A549 (cell line): ENCODE data around the gene ATF5. TPM values are rescaled to one million over a fixed set of nuclear protein-coding genes. Genes with fewer than 3 reads are reported as not detected.

Experiments
- ATAC-seq, 2 experiments: fragments of 200-7000 bp in 1 of 2; fragments of >200 bp in 1 of 2; cut with Nextera tagmentation in 1 of 2; cut with Tn5 transposase in 1 of 2; 3 replicates each; pipeline versions ENCODE4 v1.8.0 to v1.9.1; 2018 to 2020; ENCODE audit warnings: mild to moderate bottlenecking in 1 of 2, moderate library complexity in 1 of 2
- CTCF ChIA-PET: fragments of 300-600 bp; sonication (Branson Sonifier 250); formaldehyde crosslinking; extraction: SDS; loops from one replicate; lab custom pipeline; 2021; ENCODE audit warnings: antibody characterized with exemption, inconsistent platforms; lab: Yijun Ruan, JAX
- POLR2A ChIA-PET: fragments of 350-600 bp; formaldehyde crosslinking; extraction: SDS; loops from one replicate; lab custom pipeline; 2021; ENCODE audit warnings: antibody characterized with exemption, inconsistent platforms; lab: Yijun Ruan, JAX
- DNase-seq, 2 experiments: peaks; one replicate each; pipeline versions ENCODE4 v3.0.0 to v3.0.0-alpha.2; 2011 to 2016; ENCODE audit warnings: low read depth in 1 of 2, low spot score in 1 of 2
- FAIRE-seq: peaks from 2 replicates; lab custom pipeline; 2011; peaks lifted over from hg19 to GRCh38; lab: Jason Lieb, UNC
- H3K27ac ChIP-seq, 2 experiments: fragments of >200 bp; sonication (Bioruptor Twin); formaldehyde crosslinking; 3 replicates each; pipeline ENCODE4 v1.5.1; 2016 to 2017
- H3K4me1 ChIP-seq: fragments of >200 bp; sonication (Bioruptor Twin); formaldehyde crosslinking; 3 replicates; pipeline ENCODE4 v1.6.1; 2016
- H3K4me2 ChIP-seq: fragments of >200 bp; sonication (Bioruptor Twin); formaldehyde crosslinking; 3 replicates; pipeline ENCODE4 v1.6.1; 2016
- H3K4me3 ChIP-seq: fragments of >200 bp; sonication (Bioruptor Twin); formaldehyde crosslinking; 3 replicates; pipeline ENCODE4 v1.5.1; 2016
- H3K9me3 ChIP-seq: fragments of >200 bp; sonication (Bioruptor Twin); formaldehyde crosslinking; 3 replicates; pipeline ENCODE4 v1.6.1; 2016
- BHLHE40 ChIP-seq: IDR thresholded peaks from 2 replicates; pipeline ENCODE4 v1.6.1; 2012; ENCODE audit warnings: low read depth, low read length, inconsistent platforms
- CEBPB ChIP-seq, 2 experiments: fragments of >200 bp in 1 of 2; sonication (Bioruptor Twin) in 1 of 2; formaldehyde crosslinking in 1 of 2; IDR thresholded peaks; 2 replicates each; pipeline ENCODE4 v1.6.1; 2012 to 2016
- EHF ChIP-seq: fragments of 250-450 bp; sonication (Bioruptor Pico); IDR thresholded peaks from 2 replicates; pipeline ENCODE4 v1.5.0; 2020; ENCODE audit warnings: mild to moderate bottlenecking
- EHMT2 ChIP-seq: fragments of 200-600 bp; sonication (generic); IDR thresholded peaks from 2 replicates; pipeline ENCODE4 v1.6.1; 2016; ENCODE audit warnings: antibody characterized with exemption, low read depth, mild to moderate bottlenecking, moderate library complexity
- EP300 ChIP-seq, 2 experiments: fragments of >200 bp; sonication (Bioruptor Twin); formaldehyde crosslinking; IDR thresholded peaks; 2 replicates in 1 of 2; 3 replicates in 1 of 2; pipeline ENCODE4 v1.6.1; 2016 to 2017
- FOSB ChIP-seq: fragments of 250-450 bp; sonication (Bioruptor Pico); IDR thresholded peaks from 2 replicates; pipeline ENCODE4 v1.5.0; 2020; ENCODE audit warnings: mild to moderate bottlenecking, moderate library complexity
- FOXS1 ChIP-seq: fragments of 250-450 bp; sonication (Bioruptor Pico); IDR thresholded peaks from 2 replicates; pipeline ENCODE4 v1.5.0; 2020; ENCODE audit warnings: mild to moderate bottlenecking, moderate library complexity
- GATA3 ChIP-seq: IDR thresholded peaks from 2 replicates; pipeline ENCODE4 v1.6.1; 2012; ENCODE audit warnings: borderline replicate concordance
- HOXB13 ChIP-seq: fragments of 250-450 bp; sonication (Bioruptor Pico); IDR thresholded peaks from 2 replicates; pipeline ENCODE4 v1.5.0; 2020; ENCODE audit warnings: low read depth, mild to moderate bottlenecking, moderate library complexity
- JUN ChIP-seq, 2 experiments: fragments of >200 bp; sonication (Bioruptor Twin); formaldehyde crosslinking; IDR thresholded peaks; 2 replicates in 1 of 2; 3 replicates in 1 of 2; pipeline ENCODE4 v1.6.1; 2016 to 2017
- JUNB ChIP-seq: fragments of >200 bp; sonication (Bioruptor Twin); formaldehyde crosslinking; IDR thresholded peaks from 2 replicates; pipeline ENCODE4 v1.6.1; 2016
- KDM1A ChIP-seq: fragments of 200-600 bp; sonication (generic); IDR thresholded peaks from 2 replicates; pipeline ENCODE4 v1.6.1; 2016; ENCODE audit warnings: low read depth, mild to moderate bottlenecking
- KDM5A ChIP-seq: fragments of 200-600 bp; sonication (generic); IDR thresholded peaks from 2 replicates; pipeline ENCODE4 v1.6.1; 2016; ENCODE audit warnings: antibody characterized with exemption, mild to moderate bottlenecking
- MAFK ChIP-seq: fragments of 450-650 bp; IDR thresholded peaks from 2 replicates; pipeline ENCODE4 v1.6.1; 2014; ENCODE audit not compliant: partially characterized antibody
- MYC ChIP-seq: IDR thresholded peaks from 2 replicates; pipeline ENCODE4 v1.6.1; 2012; ENCODE audit warnings: mild to moderate bottlenecking, inconsistent platforms, low read length, improper control_type of control experiment, borderline replicate concordance
- NFE2L2 ChIP-seq: fragments of 150-350 bp; conservative IDR thresholded peaks from 2 replicates; pipeline ENCODE4 v1.6.1; 2014; ENCODE audit warnings: low read length
- POLR2A ChIP-seq: IDR thresholded peaks from 2 replicates; pipeline ENCODE4 v1.6.1; 2012; ENCODE audit warnings: mild to moderate bottlenecking, low read length
- RCOR1 ChIP-seq: fragments of 150-350 bp; IDR thresholded peaks from 2 replicates; pipeline ENCODE4 v1.6.1; 2014; ENCODE audit warnings: antibody characterized with exemption, low read length, low read depth
- RFX5 ChIP-seq: fragments of 450-650 bp; IDR thresholded peaks from 2 replicates; pipeline ENCODE4 v1.7.1; 2014; ENCODE audit warnings: antibody characterized with exemption, mild to moderate bottlenecking, moderate library complexity
- SREBF2 ChIP-seq: fragments of 450-650 bp; IDR thresholded peaks from 2 replicates; pipeline ENCODE4 v1.6.1; 2014; ENCODE audit warnings: mild to moderate bottlenecking, moderate library complexity
- TP53 ChIP-seq: fragments of 250-450 bp; sonication (Bioruptor Pico); IDR thresholded peaks from 2 replicates; pipeline ENCODE4 v1.5.0; 2021; ENCODE audit warnings: mild to moderate bottlenecking, moderate library complexity
- USF2 ChIP-seq: fragments of 450-650 bp; IDR thresholded peaks from 2 replicates; pipeline ENCODE4 v1.6.1; 2014; ENCODE audit warnings: antibody characterized with exemption
- ZC3H11A ChIP-seq: fragments of 450-650 bp; IDR thresholded peaks from 2 replicates; pipeline ENCODE4 v1.6.1; 2014; ENCODE audit warnings: antibody characterized with exemption, mild to moderate bottlenecking
- ZFP36 ChIP-seq: fragments of 450-650 bp; IDR thresholded peaks from 2 replicates; pipeline ENCODE4 v1.6.1; 2014; ENCODE audit warnings: borderline replicate concordance; ENCODE audit not compliant: partially characterized antibody
- ZNF302 ChIP-seq: fragments of 250-450 bp; sonication (Bioruptor Pico); IDR thresholded peaks from 2 replicates; pipeline ENCODE4 v1.9.0; 2021; ENCODE audit warnings: inconsistent platforms, mild to moderate bottlenecking, moderate library complexity
- ZSCAN20 ChIP-seq: fragments of 250-450 bp; sonication (Bioruptor Pico); IDR thresholded peaks from 2 replicates; pipeline ENCODE4 v1.8.0; 2022; ENCODE audit warnings: mild to moderate bottlenecking, moderate library complexity
- WGBS: methylation state at CpG from one replicate; pipeline ENCODE4 v1.1.6; 2017; ENCODE audit errors: missing lambda C conversion rate; 5-methylcytosine and 5-hydroxymethylcytosine counted together
- polyA plus RNA-seq, 4 experiments: library from polyadenylated mRNA; depleted of rRNA in 3 of 4; stranded (reverse); fragments of >200 nt; fragmentation: RNase III in 1 of 4; extraction: RNeasy Plus Mini Kit Qiagen cat#74134 plus additional on column Dnase treatment in 1 of 4; gene quantifications; 2 replicates in 3 of 4; 3 replicates in 1 of 4; pipeline ENCODE4 v1.2.3, GENCODE V29; 2011 to 2017
- TF ChIP-seq, protein P1 (sequence below): IDR thresholded peaks from 2 replicates; pipeline ENCODE4 v1.6.1; 2012
- TF ChIP-seq, protein P2 (sequence below): fragments of >200 bp; sonication (Bioruptor Twin); formaldehyde crosslinking; IDR thresholded peaks from 3 replicates; pipeline ENCODE4 v1.6.1; 2016

ATF5 gene
- polyA plus RNA-seq, 2 of the 4 experiments (the other 2 are of a cell fraction) = 12.9 to 42.8 TPM

DNA sequence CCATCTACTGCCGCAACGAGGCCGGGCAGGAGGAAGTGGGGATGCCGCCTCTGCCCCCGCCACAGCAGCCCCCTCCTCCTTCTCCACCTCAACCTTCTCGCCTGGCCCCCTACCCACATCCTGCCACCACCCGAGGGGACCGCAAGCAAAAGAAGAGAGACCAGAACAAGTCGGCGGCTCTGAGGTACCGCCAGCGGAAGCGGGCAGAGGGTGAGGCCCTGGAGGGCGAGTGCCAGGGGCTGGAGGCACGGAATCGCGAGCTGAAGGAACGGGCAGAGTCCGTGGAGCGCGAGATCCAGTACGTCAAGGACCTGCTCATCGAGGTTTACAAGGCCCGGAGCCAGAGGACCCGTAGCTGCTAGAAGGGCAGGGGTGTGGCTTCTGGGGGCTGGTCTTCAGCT lies 3.7 kb downstream of the ATF5 start:
- no peak overlapping the region for H3K4me3 ChIP-seq
- no peak for DNase-seq
- CTCF ChIA-PET = interaction anchor here (1.1 to 7.5 kb wide), 3 partner anchors 17 to 52 kb away, joined by 4 to 121 read pairs (median 78); no protein-coding TSS in a partner anchor
- POLR2A ChIA-PET = interaction anchor here (0.7 kb wide), 1 partner anchor 44 kb away, joined by 5 read pairs; no protein-coding TSS in a partner anchor
- peaks cover 7% of the 10 kb centered on the region for H3K4me1 ChIP-seq
- H3K4me2 ChIP-seq = no peak overlapping the region
- no peak for FAIRE-seq
- WGBS = 96% methylated on average over 20 of the region's 25 CpGs
- H3K9me3 ChIP-seq = no peaks in the 10 kb centered on the region
- H3K27ac ChIP-seq = no peak overlapping the region
- TF ChIP-seq NFE2L2 (no peak), ZC3H11A (no peak), JUN (IDR thresholded peaks at IDR 0.05) (no peak), EP300 (IDR thresholded peaks at IDR 0.05) (no peak), ZSCAN20 (CRISPR knock-in tag) (no peak), JUNB (no peak), FOSB (no peak), RFX5 (no peak), KDM1A (no peak), FOXS1 (CRISPR knock-in tag) (no peak), MAFK (no peak), POLR2A (no peak), SREBF2 (no peak), EHF (CRISPR knock-in tag) (no peak), ZFP36 (no peak), HOXB13 (CRISPR knock-in tag) (no peak), CEBPB (IDR thresholded peaks at IDR 0.05) (no peak), RCOR1 (no peak)
- TF ChIP-seq, protein P1, sequence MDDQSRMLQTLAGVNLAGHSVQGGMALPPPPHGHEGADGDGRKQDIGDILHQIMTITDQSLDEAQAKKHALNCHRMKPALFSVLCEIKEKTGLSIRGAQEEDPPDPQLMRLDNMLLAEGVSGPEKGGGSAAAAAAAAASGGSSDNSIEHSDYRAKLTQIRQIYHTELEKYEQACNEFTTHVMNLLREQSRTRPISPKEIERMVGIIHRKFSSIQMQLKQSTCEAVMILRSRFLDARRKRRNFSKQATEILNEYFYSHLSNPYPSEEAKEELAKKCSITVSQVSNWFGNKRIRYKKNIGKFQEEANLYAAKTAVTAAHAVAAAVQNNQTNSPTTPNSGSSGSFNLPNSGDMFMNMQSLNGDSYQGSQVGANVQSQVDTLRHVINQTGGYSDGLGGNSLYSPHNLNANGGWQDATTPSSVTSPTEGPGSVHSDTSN = no peak
- TF ChIP-seq, protein P2, sequence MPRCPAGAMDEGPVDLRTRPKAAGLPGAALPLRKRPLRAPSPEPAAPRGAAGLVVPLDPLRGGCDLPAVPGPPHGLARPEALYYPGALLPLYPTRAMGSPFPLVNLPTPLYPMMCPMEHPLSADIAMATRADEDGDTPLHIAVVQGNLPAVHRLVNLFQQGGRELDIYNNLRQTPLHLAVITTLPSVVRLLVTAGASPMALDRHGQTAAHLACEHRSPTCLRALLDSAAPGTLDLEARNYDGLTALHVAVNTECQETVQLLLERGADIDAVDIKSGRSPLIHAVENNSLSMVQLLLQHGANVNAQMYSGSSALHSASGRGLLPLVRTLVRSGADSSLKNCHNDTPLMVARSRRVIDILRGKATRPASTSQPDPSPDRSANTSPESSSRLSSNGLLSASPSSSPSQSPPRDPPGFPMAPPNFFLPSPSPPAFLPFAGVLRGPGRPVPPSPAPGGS = no peak
- no peak for ATAC-seq

DNA sequence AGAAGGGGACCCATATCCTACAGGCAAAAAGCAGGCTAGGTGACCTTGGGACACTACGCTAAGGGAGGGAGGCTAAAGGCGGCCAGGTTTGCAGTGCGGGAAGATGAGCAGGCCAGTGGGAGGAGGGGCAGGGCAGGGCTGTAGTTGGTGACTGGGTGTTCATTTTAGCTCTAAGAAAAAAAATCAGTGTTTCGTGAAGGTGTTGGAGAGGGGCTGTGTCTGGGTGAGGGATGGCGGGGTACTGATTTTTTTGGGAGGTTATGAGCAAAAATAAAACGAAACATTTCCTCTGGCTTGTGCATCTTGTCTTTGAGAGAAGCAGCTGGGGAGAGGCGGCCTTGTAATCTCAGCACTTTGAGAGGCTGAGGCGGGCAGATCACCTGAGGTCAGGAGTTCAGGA lies 4.6 kb downstream of the ATF5 start:
- ATAC-seq = no peak
- H3K4me2 ChIP-seq = no peak overlapping the region
- no peak overlapping the region for H3K27ac ChIP-seq
- no peak overlapping the region for H3K4me3 ChIP-seq
- ChIA-PET POLR2A (no interaction called here), CTCF (interaction anchor here (0.6 to 7.5 kb wide), 4 partner anchors 16 to 146 kb away, joined by 4 to 121 read pairs (median 41); no protein-coding TSS in a partner anchor)
- WGBS = 92% methylated on average over 8 of the region's 8 CpGs
- no peaks in the 10 kb centered on the region for H3K9me3 ChIP-seq
- DNase-seq = no peak
- 0 out of 3 replicates have a peak, but pooled peaks cover 6% of the 10 kb centered on the region for H3K4me1 ChIP-seq
- no peak for TF ChIP-seq KDM5A
- no peak for TF ChIP-seq FOXS1 (CRISPR knock-in tag)
- no peak for TF ChIP-seq ZFP36
- no peak for TF ChIP-seq MAFK
- TF ChIP-seq GATA3 = no peak
- TF ChIP-seq, protein P1 = no peak
- TF ChIP-seq, protein P2 = no peak
- TF ChIP-seq MYC = no peak
- TF ChIP-seq EHMT2 = no peak
- TF ChIP-seq BHLHE40 = no peak
- no peak for TF ChIP-seq POLR2A
- TF ChIP-seq RFX5 = no peak
- no peak for TF ChIP-seq JUNB
- no peak for TF ChIP-seq ZNF302 (CRISPR knock-in tag)
- no peak for TF ChIP-seq ZSCAN20 (CRISPR knock-in tag)
- TF ChIP-seq NFE2L2 = no peak
- no peak for TF ChIP-seq RCOR1
- no peak for TF ChIP-seq SREBF2
- no peak for TF ChIP-seq USF2
- TF ChIP-seq TP53 (CRISPR knock-in tag) = no peak
- no peak for FAIRE-seq
